ENCODE results near the gene SORCS2.

Gene SORCS2

DNA sequence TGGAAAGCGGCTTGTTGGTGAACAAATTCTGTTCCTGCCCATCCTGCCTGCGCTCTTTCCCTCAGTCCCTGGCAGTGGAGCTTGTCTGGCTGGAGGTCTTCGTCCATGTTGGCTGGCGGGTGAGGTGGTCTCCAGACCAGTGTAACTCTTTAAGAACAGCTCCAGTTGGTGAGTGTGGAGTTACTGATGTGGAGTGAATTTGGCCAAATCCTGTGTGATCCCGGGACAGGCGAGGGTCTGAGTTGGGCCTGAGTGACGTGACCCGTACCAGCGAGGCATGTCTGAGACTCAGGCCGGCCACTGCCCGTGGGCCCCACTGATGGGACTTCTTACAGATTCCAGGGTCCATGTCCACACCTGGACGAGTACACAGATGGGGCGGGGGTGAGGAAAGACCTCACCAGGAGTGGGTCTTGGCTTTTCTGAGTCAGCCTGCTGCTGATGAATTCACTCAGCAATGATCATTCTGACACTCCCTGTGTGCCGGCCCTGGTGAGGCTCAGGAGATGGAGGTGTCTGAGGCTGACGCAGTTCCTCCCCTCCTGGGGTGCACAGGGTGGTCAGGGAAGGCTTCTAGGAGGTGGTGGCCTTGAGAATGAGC is 196.9 kb downstream of the SORCS2 start:
- ChIA-PET CTCF (no interaction called here), POLR2A (no interaction called here)
- no peak for TF ChIP-seq ZNF624 (tag by site-specific recombination; IDR thresholded peaks at IDR 0.05)
- TF ChIP-seq, protein P1, sequence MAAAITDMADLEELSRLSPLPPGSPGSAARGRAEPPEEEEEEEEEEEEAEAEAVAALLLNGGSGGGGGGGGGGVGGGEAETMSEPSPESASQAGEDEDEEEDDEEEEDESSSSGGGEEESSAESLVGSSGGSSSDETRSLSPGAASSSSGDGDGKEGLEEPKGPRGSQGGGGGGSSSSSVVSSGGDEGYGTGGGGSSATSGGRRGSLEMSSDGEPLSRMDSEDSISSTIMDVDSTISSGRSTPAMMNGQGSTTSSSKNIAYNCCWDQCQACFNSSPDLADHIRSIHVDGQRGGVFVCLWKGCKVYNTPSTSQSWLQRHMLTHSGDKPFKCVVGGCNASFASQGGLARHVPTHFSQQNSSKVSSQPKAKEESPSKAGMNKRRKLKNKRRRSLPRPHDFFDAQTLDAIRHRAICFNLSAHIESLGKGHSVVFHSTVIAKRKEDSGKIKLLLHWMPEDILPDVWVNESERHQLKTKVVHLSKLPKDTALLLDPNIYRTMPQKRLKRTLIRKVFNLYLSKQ (tag by site-specific recombination; IDR thresholded peaks at IDR 0.05; ENCODE audit: borderline replicate concordance): no peak
- no peak for TF ChIP-seq HOXA7 (CRISPR knock-in tag; IDR thresholded peaks at IDR 0.05; ENCODE audit: borderline replicate concordance)
- TF ChIP-seq, protein P2, sequence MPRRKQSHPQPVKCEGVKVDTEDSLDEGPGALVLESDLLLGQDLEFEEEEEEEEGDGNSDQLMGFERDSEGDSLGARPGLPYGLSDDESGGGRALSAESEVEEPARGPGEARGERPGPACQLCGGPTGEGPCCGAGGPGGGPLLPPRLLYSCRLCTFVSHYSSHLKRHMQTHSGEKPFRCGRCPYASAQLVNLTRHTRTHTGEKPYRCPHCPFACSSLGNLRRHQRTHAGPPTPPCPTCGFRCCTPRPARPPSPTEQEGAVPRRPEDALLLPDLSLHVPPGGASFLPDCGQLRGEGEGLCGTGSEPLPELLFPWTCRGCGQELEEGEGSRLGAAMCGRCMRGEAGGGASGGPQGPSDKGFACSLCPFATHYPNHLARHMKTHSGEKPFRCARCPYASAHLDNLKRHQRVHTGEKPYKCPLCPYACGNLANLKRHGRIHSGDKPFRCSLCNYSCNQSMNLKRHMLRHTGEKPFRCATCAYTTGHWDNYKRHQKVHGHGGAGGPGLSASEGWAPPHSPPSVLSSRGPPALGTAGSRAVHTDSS (tag by site-specific recombination; IDR thresholded peaks at IDR 0.05): no peak
- TF ChIP-seq, protein P3, sequence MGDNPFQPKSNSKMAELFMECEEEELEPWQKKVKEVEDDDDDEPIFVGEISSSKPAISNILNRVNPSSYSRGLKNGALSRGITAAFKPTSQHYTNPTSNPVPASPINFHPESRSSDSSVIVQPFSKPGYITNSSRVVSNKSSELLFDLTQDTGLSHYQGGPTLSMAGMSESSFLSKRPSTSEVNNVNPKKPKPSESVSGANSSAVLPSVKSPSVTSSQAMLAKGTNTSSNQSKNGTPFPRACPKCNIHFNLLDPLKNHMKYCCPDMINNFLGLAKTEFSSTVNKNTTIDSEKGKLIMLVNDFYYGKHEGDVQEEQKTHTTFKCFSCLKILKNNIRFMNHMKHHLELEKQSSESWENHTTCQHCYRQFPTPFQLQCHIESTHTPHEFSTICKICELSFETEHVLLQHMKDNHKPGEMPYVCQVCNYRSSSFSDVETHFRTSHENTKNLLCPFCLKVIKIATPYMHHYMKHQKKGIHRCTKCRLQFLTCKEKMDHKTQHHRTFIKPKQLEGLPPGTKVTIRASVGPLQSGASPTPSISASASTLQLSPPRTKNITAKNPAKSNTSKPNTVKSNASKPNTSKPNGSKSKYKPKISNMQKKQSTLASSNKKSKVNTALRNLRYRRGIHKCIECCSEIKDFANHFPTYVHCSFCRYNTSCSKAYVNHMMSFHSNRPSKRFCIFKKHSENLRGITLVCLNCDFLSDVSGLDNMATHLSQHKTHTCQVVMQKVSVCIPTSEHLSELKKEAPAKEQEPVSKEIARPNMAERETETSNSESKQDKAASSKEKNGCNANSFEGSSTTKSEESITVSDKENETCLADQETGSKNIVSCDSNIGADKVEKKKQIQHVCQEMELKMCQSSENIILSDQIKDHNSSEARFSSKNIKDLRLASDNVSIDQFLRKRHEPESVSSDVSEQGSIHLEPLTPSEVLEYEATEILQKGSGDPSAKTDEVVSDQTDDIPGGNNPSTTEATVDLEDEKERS (tag by site-specific recombination; IDR thresholded peaks at IDR 0.05): no peak
- TF ChIP-seq ZBTB7A (tag by site-specific recombination; IDR thresholded peaks at IDR 0.05; ENCODE audit: low read depth): no peak
- TF ChIP-seq, protein P4, sequence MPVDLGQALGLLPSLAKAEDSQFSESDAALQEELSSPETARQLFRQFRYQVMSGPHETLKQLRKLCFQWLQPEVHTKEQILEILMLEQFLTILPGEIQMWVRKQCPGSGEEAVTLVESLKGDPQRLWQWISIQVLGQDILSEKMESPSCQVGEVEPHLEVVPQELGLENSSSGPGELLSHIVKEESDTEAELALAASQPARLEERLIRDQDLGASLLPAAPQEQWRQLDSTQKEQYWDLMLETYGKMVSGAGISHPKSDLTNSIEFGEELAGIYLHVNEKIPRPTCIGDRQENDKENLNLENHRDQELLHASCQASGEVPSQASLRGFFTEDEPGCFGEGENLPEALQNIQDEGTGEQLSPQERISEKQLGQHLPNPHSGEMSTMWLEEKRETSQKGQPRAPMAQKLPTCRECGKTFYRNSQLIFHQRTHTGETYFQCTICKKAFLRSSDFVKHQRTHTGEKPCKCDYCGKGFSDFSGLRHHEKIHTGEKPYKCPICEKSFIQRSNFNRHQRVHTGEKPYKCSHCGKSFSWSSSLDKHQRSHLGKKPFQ (tag by site-specific recombination; IDR thresholded peaks at IDR 0.05): no peak
- no peak for TF ChIP-seq ZNF571 (tag by site-specific recombination; IDR thresholded peaks at IDR 0.05)
- TF ChIP-seq, protein P5, sequence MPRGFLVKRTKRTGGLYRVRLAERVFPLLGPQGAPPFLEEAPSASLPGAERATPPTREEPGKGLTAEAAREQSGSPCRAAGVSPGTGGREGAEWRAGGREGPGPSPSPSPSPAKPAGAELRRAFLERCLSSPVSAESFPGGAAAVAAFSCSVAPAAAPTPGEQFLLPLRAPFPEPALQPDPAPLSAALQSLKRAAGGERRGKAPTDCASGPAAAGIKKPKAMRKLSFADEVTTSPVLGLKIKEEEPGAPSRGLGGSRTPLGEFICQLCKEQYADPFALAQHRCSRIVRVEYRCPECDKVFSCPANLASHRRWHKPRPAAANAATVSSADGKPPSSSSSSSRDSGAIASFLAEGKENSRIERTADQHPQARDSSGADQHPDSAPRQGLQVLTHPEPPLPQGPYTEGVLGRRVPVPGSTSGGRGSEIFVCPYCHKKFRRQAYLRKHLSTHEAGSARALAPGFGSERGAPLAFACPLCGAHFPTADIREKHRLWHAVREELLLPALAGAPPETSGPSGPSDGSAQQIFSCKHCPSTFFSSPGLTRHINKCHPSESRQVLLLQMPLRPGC (tag by site-specific recombination; IDR thresholded peaks at IDR 0.05): no peak
- TF ChIP-seq ZBTB1 (tag by site-specific recombination; IDR thresholded peaks at IDR 0.05): no peak
- TF ChIP-seq, protein P6, sequence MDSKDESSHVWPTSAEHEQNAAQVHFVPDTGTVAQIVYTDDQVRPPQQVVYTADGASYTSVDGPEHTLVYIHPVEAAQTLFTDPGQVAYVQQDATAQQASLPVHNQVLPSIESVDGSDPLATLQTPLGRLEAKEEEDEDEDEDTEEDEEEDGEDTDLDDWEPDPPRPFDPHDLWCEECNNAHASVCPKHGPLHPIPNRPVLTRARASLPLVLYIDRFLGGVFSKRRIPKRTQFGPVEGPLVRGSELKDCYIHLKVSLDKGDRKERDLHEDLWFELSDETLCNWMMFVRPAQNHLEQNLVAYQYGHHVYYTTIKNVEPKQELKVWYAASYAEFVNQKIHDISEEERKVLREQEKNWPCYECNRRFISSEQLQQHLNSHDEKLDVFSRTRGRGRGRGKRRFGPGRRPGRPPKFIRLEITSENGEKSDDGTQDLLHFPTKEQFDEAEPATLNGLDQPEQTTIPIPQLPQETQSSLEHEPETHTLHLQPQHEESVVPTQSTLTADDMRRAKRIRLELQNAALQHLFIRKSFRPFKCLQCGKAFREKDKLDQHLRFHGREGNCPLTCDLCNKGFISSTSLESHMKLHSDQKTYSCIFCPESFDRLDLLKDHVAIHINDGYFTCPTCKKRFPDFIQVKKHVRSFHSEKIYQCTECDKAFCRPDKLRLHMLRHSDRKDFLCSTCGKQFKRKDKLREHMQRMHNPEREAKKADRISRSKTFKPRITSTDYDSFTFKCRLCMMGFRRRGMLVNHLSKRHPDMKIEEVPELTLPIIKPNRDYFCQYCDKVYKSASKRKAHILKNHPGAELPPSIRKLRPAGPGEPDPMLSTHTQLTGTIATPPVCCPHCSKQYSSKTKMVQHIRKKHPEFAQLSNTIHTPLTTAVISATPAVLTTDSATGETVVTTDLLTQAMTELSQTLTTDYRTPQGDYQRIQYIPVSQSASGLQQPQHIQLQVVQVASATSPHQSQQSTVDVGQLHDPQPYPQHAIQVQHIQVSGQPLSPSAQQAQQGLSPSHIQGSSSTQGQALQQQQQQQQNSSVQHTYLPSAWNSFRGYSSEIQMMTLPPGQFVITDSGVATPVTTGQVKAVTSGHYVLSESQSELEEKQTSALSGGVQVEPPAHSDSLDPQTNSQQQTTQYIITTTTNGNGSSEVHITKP (tag by site-specific recombination; IDR thresholded peaks at IDR 0.05): no peak
- TF ChIP-seq OSR2 (tag by site-specific recombination; IDR thresholded peaks at IDR 0.05): no peak
- no peak for TF ChIP-seq YY2 (tag by site-specific recombination; IDR thresholded peaks at IDR 0.05)
- Histone ChIP-seq H3K27ac (ENCODE audit: extremely low read depth, low read depth, low read length) (no peak overlapping the region), H3K9me3 (ENCODE audit: control insufficient read depth, insufficient read depth, low read depth, low read length) (no peaks in the 10 kb centered on the region), H3K4me1 (ENCODE audit: control insufficient read depth, insufficient read depth, low read length) (no peaks in the 10 kb centered on the region), H3K4me3 (ENCODE audit: low read depth, low read length) (no peak overlapping the region), H3K36me3 (ENCODE audit: control insufficient read depth in 2 of 2, insufficient read depth in 1 of 2, low read length in 2 of 2) (no peaks in the 10 kb centered on the region)

All from HEK293 (cell line).